SK-N-MC (cell line): ENCODE results near the gene CTDSP2.

Source experiments
- EZH2 ChIP-seq: fragments of 200-600 bp; sonication (generic); IDR thresholded peaks from one replicate; pipeline ENCODE4 v1.6.1; 2017; ENCODE audit warnings: antibody characterized with exemption
- FOXP2 ChIP-seq: optimal IDR thresholded peaks from 2 replicates; pipeline ENCODE3; 2011; ENCODE audit warnings: mild to moderate bottlenecking, moderate library complexity; ENCODE audit not compliant: insufficient read depth; ENCODE audit errors: extremely low read length, control extremely low read depth
- POLR2AphosphoS5 ChIP-seq: IDR thresholded peaks from 2 replicates; pipeline ENCODE4 v1.6.1; 2012; ENCODE audit warnings: mild to moderate bottlenecking, low read depth, low read length, borderline replicate concordance

DNA sequence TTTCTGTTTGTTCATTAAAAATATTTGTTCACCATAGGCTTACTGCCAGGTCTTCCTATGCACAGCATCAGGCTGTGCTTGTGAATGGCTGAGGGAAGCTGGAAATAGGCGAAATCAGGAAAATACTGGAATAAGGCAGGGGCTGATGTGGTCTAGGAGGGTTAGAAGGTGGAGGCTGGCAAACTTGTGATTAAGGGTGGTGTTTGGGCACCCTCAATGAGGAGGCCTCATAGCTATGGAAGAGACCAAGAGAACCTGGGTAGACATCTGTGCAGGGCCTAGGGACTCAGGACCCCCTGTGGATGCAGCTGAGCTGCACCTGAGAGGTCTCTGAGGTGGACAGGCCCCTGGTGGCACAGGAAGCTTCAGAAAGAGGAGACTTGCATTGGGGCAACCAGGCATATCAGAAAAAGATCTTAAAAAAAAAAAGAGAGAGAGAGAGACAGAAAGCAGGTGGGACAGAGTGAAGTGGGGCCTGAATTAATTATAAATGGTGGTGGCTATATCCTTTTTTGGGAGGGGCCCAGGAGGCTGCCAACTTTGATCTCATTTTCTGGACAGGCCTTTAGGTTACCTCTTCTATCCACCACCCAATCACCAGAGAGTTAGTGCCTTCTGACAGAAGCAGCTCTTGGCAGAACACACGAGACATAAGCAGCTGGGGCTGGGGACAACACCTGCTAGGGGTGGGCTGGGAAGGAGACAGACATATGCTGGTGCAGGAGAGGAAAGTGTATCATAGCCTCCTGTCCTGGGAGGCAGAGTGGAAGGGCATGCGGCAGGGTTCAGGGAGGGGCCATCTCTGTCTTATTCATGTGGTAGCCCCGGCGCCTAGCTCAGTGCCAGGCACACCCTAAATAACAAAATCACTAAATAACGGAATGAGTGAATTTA lies 48.1 kb upstream of the CTDSP2 start:
- TF ChIP-seq EZH2 (no peak), POLR2AphosphoS5 (no peak), FOXP2 (no peak)
